ENCODE data around the gene PRKCB.
"Not testable (repeated sequence)": the region's sequence is repeated elsewhere in the genome, so short reads cannot be mapped to it uniquely, and the experiment has no call there.

Gene PRKCB

GRCh38 chr16:23901178-23902033, 65.6 kb downstream of the PRKCB start:
- DNase-seq: peak in 1 of 56 donors; percentile 11

DNA sequence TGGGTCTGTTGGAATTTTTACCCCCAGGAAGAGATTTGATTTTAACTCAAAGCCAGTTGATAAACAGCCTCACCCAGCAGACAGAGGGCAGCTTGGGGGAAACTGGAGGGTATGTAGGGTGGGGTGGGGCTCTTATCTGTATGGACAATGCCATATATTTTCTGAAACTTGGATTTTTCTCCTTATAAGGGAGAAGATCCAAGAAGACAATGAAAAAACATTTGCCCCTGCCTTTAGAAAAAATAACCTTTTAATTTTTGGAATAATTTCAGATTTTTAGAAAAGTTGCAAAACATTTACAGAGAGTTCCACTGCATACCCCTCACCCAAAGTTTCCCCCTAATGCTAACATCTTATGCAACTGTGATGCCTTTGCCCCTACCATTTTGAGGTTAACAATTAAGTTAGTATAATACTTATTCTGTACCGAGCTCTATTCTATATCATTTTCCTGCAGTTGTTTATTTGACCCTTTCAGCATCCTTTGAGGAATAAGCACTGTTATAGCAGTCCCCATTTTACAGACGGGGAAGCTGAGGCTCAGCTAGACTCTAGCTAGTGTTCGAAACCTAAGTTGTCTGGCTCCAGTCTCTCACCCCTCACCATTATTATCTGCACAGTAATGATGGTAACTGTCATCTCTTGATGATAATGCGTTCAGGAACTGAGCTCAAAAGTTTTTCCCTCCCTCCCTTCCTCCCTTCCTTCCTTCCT, 66.4 kb downstream of the PRKCB start:
- no peak for DNase-seq

- DNase-seq: no peak
Observed at GRCh38 chr16:23902748-23903414, 67.1 kb downstream of the PRKCB start.

DNA sequence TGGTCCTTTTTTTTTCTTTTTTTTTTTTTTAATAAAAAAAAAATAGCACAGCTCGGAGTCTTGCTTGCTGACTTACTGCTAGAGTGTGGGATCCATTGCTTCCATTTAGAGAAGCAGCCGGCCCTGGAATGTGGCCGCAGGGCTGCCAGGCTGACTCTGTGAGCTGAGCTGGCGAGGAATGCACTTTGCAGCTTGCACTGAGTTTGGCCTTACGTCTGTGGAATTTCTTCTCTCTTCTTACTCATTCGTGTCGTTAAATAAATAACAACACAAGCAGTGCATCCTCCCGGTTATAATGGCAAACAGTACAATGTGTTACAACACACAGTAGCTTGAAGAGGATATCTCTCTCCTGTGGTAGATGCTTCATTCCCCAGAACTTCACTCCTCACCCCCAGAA, 69.2 kb downstream of the PRKCB start:
- no peak for DNase-seq

DNA sequence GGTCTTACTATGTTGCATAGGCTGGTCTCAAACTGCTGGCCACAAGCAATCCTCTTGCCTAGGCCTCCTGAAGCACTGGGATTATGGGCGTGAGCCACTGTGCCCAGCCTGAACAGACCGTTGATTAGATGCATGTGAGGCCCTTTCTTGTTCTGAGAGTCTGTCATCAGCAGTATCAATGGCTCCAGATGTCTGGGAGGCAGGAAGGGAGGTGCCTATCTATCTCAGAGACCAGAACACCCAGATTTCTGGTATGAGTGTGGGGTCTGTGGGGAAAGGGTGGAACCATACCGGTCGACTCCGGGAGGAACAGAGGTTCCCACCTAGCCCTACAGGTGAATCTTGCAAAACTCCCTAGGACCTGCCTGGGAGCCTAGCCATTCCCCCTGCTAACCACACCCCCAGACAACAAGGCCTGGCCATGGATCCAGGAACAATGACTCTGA, 71.7 kb downstream of the PRKCB start:
- no peak for DNase-seq

DNA sequence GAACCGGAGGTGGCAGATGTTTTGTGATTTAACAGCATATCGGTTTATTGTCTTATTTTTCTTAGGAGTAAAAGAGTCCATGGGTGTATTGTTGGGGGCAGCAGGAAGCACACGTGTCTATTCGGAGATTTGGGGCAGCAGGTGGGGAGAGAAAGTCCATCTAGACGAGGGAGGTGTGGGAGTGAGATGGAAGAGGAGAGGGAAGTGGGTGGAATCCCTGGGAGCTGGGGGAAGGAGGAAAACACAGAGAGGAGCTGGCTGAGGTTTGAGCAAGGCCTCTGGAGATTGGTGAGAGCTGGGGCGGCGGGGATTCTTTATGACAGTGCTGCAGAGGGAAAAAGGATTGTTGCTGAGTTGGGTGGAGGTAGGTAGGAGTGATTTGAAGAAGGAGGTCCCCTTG, 72.1 kb downstream of the PRKCB start:
- DNase-seq: peak in 1 of 56 donors; percentile 18

DNA sequence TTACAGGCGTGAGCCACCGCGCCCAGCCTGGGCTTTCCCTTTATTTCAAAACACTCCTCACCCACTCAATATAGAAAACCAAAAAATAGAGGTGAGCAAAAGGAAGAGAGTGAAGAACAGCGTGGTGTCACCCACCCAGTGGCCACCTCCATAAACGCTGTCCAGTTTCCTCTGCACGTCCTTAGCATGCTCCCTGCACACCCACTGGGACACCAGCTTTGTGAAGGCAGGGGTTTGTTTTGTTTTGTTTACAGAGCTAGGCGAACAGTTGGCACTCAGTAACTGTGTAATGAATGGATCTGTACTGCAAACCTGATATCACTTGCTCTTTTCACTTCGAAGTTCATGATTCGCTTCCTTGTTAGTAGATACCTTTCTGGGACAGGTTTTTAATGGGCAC, 73.0 kb downstream of the PRKCB start:
- no peak for DNase-seq

DNA sequence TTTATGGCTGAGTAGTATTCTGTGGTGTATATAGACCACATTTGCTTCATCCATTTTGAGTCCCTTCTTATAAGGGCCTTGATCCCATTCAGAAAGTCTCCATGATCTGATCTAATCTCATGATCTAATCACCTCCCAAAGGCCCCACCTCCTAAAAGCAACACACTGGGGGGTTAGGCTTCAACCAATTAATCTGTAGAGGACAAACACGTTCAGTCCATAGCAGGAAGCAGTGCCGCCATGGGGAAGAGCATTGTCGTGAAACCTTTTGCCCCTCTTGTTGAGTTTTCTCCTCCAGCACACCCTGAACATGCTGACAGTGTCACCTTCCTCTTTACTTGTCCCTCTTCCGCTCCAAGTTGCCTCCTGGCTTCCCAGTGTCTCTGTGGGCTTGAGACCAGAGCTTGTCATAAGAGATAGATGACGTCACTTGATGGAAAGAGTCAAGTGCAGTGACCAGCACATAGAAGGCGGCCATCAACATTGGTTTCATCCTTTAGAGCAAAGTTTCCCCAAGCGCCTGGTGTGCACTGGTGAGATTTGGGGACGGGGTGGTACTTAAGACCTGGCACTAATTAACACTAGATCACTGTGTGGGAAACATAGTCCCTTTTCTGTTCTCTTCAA, 74.1 kb downstream of the PRKCB start:
- DNase-seq: no peak

- DNase-seq: no peak
Observed at GRCh38 chr16:23914946-23915530, 79.3 kb downstream of the PRKCB start.

DNA sequence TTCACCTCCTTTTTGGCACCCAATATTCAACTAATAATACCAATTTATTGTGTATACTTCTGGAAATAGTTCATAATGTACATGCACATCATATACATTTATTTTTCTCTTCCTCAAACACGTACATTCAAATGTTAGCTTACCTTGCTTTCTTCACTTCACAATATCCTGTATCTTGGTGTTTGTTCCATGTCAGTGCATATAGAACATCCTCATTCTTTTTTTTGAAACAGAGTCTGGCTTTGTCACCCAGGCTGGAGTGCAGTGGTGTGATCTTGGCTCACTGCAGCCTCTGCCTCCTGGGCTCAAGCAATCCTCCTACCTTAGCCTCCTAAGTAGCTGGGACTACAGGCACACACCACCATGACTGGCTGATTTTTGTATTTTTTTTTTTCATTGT, 80.8 kb downstream of the PRKCB start:
- DNase-seq: not testable (repeated sequence)

- no peak for DNase-seq
Observed at GRCh38 chr16:23917621-23918020, 81.8 kb downstream of the PRKCB start.

DNA sequence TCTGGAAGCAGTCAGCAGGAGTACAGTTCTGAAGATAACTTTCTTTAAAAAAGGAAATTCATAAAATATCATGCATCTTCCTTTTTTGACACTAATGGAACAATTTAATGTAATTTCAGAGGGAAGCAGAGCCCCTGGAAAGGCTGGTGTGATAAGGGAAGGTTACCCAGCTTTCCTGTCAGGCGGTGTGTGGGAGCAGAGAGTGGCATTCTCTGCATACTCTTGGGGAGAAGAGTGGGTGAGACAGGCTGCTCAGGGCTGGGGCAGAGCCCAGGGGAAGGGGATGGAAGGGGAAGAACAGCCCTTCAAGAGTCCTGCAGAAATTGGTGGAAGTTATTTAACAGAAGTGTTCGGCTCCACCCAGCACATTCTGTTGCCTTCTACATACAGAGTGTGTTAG, 84.7 kb downstream of the PRKCB start:
- peak in 10 of 56 donors; percentile 6 to 56 (median 26) for DNase-seq

GRCh38 chr16:23920899-23921298, 85.1 kb downstream of the PRKCB start:
- DNase-seq: no peak

DNA sequence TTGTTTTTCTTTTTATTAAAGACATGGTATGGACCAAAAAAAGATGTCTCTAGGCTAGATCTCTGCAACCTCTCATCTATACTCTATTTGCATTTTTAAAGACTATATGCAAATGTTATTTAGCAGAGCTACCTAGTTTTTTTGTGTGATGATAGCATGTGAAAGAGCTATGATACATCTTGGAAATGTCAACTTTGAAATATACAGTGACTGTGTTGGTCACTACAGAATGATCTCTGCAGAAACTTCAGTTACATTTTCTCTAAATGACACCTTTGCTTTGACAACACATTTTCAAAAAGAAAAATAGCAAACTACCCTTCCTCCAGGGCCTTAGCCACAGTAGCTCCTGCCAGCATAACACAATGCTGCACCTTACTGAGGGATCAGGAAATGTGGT, 86.6 kb downstream of the PRKCB start:
- DNase-seq: no peak

DNA sequence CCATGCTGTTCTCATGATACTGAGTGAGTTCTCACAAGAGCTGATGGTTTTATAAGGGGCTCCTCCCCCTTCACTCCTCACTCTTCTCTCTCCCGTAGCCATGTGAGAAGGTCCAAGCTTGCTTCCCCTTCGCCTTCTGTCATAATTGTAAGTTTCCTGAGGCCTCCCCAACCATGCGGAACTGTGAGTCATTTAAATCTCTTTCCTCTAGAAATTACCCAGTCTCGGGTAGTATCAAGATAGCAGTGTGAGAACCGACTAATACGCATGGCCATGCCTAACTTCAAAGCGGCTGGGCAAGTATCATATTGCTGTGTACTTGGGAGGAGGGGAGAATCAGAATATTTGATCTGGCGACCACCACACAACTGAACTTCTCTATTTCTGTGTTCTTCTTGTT, 88.3 kb downstream of the PRKCB start:
- DNase-seq: no peak

DNA sequence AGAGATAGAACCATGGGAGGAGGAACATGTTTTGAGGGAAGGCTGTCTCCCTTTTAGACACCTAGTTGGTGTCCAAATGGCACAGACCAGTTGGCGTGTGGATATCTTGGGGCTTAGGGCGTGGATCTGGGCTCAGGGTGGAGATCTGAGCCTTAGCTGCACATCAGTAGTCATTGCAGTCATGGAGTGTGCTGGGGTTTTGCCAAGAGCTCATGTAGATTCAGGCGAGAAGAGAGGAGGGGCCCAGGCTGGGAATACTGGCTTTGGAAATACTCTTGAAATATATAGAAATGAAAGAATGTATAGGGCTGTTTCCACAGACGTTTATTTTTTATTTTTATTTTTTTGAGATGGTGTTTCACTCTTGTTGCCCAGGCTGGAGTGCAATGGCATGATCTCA, 92.0 kb downstream of the PRKCB start:
- no peak for DNase-seq

DNA sequence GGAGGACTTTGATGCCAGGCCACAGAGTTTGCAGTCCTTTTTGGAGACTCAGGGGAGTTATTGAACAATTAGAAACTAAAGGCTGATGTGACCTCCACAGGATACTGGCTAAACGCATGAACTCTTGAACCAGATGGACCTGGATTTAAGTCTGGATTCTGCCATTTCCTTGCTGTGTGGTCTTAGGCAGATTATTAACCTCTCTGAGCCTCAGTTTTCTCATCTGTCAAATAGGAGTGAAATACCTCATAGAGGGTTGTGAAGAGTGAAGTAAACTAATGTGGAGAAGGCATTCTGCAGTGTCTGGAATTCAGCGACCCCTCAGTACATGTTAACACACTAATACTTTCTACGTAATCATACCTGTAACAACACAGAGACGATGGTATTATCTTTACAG, 93.5 kb downstream of the PRKCB start:
- DNase-seq: no peak

GRCh38 chr16:23929856-23930255, 94.1 kb downstream of the PRKCB start:
- no peak for DNase-seq

DNA sequence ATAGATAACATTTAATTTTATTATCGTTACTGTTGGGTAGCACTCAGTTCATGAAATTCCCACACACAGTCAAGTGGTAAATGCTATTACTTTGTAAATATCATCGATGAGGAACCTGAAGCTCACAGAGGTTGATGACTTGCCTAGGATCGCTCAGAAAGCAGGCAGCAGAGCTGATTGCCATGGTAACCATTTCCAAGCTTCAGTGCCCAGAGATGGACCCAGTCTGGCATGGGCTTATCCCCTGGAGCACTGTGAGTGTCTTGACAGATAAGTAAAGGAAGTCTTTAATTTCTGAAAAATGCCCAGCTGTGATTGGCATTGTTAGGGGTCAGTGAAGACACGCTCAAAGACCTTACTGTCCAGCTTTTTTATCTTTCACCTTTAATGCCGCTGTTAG, 95.0 kb downstream of the PRKCB start:
- no peak for DNase-seq

DNA sequence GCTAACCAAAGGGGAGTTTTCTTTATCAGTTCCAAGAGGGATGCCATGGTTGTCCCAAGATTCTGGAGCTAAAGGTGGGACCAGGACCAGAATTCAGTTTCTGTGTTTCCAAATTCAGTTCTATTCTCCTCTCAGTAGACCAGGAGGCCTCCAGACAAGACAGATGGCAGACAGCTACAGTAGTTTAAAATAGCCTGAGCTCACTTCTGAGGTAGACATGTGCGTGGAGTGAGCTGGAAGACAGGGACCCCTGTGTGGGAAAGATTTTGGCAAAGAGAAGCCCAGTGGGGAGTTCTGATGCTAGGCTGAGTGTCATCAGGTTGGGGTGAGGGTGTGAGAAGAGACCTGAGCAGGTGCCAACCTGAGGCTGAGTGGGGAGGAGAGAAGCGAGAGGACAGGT, 95.4 kb downstream of the PRKCB start:
- DNase-seq: no peak

DNA sequence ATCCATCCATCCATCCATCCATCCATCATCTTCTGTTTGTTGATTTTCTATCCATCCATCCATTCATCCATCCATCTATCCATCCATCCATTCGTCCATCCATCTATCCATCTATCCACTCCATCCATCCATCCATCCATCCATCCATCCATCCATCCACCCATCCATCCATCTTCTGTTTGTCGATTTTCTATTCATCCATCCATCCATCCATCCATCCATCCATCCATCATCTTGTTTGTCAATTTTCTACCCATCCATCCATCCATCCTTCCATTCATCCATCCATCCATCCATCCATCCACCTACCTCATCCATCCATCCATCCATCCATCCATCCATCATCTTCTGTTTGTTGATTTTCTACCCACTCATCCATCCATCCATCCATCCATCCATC, 97.9 kb downstream of the PRKCB start:
- DNase-seq: not testable (repeated sequence)

Measured in nucleus accumbens (tissue), 56 donors.